Endometrial microvascular endothelial cells (primary cell): ENCODE data around the gene CYP19A1. TPM values are rescaled to one million over a fixed set of nuclear protein-coding genes. Genes with fewer than 3 reads are reported as not detected.

Source experiments
- in situ Hi-C: cut with HindIII; loops from 2 replicates; pipeline ENCODE4 v1.10.0; 2017; ENCODE audit warnings: low sequenced_read_pairs, low pct_unique_long_range_greater_than_20kb; ENCODE audit errors: inconsistent ontology term
- total RNA-seq: library from RNA; depleted of rRNA; stranded (reverse); fragments of >200 nt; gene quantifications from one replicate; pipeline ENCODE4 v1.2.3, GENCODE V29; 2015; ENCODE audit errors: inconsistent ontology term

CYP19A1 gene
- total RNA-seq, 1 donor from 2014 or later: not detected

- in situ Hi-C loops: no loop called here
Observed at GRCh38 chr15:51332206-51333147, 5.9 kb downstream of the CYP19A1 start.

GRCh38 chr15:51331141-51331540, 7.3 kb downstream of the CYP19A1 start:
- in situ Hi-C loops: no loop called here

GRCh38 chr15:51328926-51329325, 9.5 kb downstream of the CYP19A1 start:
- in situ Hi-C loops: no loop called here

- in situ Hi-C loops: no loop called here
Observed at GRCh38 chr15:51327081-51327480, 11.3 kb downstream of the CYP19A1 start.

- in situ Hi-C loops: no loop called here
Observed at GRCh38 chr15:51325167-51325566, 13.2 kb downstream of the CYP19A1 start.

GRCh38 chr15:51323749-51324148, 14.6 kb downstream of the CYP19A1 start:
- in situ Hi-C loops: no loop called here

GRCh38 chr15:51322621-51323296, 15.6 kb downstream of the CYP19A1 start:
- in situ Hi-C loops: no loop called here

- in situ Hi-C loops: no loop called here
Observed at GRCh38 chr15:51321316-51321715, 17.1 kb downstream of the CYP19A1 start.

GRCh38 chr15:51320843-51321242, 17.6 kb downstream of the CYP19A1 start:
- in situ Hi-C loops: no loop called here

GRCh38 chr15:51319539-51319938, 18.9 kb downstream of the CYP19A1 start:
- in situ Hi-C loops: no loop called here

GRCh38 chr15:51318382-51319150, 19.8 kb downstream of the CYP19A1 start:
- in situ Hi-C loops: no loop called here

GRCh38 chr15:51316636-51317035, 21.8 kb downstream of the CYP19A1 start:
- in situ Hi-C loops: no loop called here

- in situ Hi-C loops: no loop called here
Observed at GRCh38 chr15:51315726-51316125, 22.7 kb downstream of the CYP19A1 start.

GRCh38 chr15:51314391-51315337, 23.7 kb downstream of the CYP19A1 start:
- in situ Hi-C loops: no loop called here

GRCh38 chr15:51313644-51314280, 24.6 kb downstream of the CYP19A1 start:
- in situ Hi-C loops: no loop called here

- in situ Hi-C loops: no loop called here
Observed at GRCh38 chr15:51313074-51313393, 25.4 kb downstream of the CYP19A1 start.

- in situ Hi-C loops: no loop called here
Observed at GRCh38 chr15:51312166-51313073, 26.0 kb downstream of the CYP19A1 start.
